Stimulated activated naive CD8-positive, alpha-beta T cell treated with anti-CD3 and anti-CD28 coated beads, Interleukin-15, Interleukin-2, amounts not matched to agents 100 U/mL and 50 U/mL, for 24 hours (primary cell): ENCODE measurements around the gene GLCE.

ENCODE experiments used
- ATAC-seq: fragments of 150-1000 bp; cut with Tn5 transposase; one replicate; pipeline ENCODE4 v1.10.0; 2021
- DNase-seq: peaks from one replicate; pipeline ENCODE4 v3.0.0; 2021

The GLCE gene

DNA sequence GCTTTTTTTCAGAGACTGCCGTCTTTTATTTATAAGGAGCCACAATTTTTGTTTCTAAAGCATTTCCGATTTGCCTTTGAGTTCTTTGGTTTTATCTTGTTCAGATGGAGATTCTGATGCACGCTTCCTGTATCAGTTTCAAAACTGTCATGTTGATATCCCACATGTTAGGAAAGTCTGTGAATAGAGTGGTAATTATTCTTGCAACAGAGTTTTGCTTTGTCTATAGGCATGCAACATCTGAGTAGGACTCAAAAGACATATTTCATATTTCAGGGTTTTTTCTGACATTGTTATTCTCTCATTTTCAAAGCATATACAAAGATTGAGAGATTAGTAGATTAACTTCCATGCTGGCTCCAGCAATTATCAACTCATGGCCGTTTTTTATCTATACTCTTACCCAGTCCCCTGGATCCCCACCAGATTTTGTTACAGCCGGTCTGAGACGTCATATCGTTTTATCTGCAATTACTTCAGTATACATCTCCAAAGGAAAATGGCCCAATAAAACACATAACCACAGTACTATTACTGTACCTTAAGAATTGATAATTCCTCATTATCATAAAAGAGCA lies 160.6 kb downstream of the GLCE start:
- ATAC-seq (peak; percentile 74), DNase-seq (no peak)
